Measurements from ENCODE around the gene PALB2. TPM values are rescaled to one million over a fixed set of nuclear protein-coding genes. Genes with fewer than 3 reads are reported as not detected.
A peak's percentile ranks its signal among the peaks of the same experiment; 100 is the strongest.

Gene PALB2
- total and polyA plus RNA-seq, 2 of the 13 experiments (the other 11 are each of a cell fraction or from before 2014, with no cell fraction given): 12.1 to 40.9 TPM

DNA sequence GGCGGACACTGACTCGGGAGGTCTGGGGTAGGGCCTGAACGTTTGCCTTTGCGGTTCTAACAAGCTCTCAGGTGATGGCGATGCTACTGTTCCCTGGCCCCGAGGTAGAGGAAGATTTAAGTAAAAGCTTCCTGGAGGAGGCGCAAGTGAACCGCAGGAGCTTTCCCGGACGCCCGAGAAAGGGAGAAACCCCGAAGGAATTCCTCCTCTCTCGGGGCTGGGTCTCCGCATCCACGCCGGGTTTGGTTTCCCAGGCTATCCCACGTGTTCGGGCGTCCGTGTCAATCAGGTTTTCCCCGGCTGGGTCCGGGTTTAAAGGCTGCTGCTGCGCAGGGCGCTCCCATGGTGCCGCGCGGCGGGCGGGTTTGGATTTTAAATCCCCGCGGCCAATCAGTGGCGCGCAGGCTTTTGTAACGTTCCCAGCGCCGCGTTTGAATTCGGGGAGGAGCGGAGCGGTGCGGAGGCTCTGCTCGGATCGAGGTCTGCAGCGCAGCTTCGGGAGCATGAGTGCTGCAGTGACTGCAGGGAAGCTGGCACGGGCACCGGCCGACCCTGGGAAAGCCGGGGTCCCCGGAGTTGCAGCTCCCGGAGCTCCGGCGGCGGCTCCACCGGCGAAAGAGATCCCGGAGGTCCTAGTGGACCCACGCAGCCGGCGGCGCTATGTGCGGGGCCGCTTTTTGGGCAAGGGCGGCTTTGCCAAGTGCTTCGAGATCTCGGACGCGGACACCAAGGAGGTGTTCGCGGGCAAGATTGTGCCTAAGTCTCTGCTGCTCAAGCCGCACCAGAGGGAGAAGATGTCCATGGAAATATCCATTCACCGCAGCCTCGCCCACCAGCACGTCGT lies 37.5 kb upstream of the PALB2 start, which contains the start of gene PLK1 (continued):
- TF ChIP-seq KLF16 (CRISPR knock-in tag; IDR thresholded peaks at IDR 0.05): peak in 1 of 2 experiments; percentile 95; a peak in 2 of 4 replicates
- TF ChIP-seq HMG20B (CRISPR knock-in tag; conservative IDR thresholded peaks at IDR 0.05): no peak
- TF ChIP-seq, protein P1, sequence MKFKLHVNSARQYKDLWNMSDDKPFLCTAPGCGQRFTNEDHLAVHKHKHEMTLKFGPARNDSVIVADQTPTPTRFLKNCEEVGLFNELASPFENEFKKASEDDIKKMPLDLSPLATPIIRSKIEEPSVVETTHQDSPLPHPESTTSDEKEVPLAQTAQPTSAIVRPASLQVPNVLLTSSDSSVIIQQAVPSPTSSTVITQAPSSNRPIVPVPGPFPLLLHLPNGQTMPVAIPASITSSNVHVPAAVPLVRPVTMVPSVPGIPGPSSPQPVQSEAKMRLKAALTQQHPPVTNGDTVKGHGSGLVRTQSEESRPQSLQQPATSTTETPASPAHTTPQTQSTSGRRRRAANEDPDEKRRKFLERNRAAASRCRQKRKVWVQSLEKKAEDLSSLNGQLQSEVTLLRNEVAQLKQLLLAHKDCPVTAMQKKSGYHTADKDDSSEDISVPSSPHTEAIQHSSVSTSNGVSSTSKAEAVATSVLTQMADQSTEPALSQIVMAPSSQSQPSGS (CRISPR knock-in tag; IDR thresholded peaks at IDR 0.05): peak; percentile 92
- TF ChIP-seq, protein P2, sequence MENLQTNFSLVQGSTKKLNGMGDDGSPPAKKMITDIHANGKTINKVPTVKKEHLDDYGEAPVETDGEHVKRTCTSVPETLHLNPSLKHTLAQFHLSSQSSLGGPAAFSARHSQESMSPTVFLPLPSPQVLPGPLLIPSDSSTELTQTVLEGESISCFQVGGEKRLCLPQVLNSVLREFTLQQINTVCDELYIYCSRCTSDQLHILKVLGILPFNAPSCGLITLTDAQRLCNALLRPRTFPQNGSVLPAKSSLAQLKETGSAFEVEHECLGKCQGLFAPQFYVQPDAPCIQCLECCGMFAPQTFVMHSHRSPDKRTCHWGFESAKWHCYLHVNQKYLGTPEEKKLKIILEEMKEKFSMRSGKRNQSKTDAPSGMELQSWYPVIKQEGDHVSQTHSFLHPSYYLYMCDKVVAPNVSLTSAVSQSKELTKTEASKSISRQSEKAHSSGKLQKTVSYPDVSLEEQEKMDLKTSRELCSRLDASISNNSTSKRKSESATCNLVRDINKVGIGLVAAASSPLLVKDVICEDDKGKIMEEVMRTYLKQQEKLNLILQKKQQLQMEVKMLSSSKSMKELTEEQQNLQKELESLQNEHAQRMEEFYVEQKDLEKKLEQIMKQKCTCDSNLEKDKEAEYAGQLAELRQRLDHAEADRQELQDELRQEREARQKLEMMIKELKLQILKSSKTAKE (CRISPR knock-in tag; IDR thresholded peaks at IDR 0.05; ENCODE audit: borderline replicate concordance): peak; percentile 95
- TF ChIP-seq, protein P3, sequence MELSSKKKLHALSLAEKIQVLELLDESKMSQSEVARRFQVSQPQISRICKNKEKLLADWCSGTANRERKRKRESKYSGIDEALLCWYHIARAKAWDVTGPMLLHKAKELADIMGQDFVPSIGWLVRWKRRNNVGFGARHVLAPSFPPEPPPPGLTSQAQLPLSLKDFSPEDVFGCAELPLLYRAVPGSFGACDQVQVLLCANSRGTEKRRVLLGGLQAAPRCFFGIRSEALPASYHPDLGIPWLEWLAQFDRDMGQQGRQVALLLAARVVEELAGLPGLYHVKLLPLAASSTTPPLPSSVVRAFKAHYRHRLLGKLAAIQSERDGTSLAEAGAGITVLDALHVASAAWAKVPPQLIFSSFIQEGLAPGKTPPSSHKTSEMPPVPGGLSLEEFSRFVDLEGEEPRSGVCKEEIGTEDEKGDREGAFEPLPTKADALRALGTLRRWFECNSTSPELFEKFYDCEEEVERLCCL (CRISPR knock-in tag; IDR thresholded peaks at IDR 0.05; ENCODE audit: borderline replicate concordance): no peak
- TF ChIP-seq ZFP37 (CRISPR knock-in tag; IDR thresholded peaks at IDR 0.05; ENCODE audit: borderline replicate concordance): peak; percentile 68; the same call in 1 of the 2 replicates
- TF ChIP-seq, protein P4, sequence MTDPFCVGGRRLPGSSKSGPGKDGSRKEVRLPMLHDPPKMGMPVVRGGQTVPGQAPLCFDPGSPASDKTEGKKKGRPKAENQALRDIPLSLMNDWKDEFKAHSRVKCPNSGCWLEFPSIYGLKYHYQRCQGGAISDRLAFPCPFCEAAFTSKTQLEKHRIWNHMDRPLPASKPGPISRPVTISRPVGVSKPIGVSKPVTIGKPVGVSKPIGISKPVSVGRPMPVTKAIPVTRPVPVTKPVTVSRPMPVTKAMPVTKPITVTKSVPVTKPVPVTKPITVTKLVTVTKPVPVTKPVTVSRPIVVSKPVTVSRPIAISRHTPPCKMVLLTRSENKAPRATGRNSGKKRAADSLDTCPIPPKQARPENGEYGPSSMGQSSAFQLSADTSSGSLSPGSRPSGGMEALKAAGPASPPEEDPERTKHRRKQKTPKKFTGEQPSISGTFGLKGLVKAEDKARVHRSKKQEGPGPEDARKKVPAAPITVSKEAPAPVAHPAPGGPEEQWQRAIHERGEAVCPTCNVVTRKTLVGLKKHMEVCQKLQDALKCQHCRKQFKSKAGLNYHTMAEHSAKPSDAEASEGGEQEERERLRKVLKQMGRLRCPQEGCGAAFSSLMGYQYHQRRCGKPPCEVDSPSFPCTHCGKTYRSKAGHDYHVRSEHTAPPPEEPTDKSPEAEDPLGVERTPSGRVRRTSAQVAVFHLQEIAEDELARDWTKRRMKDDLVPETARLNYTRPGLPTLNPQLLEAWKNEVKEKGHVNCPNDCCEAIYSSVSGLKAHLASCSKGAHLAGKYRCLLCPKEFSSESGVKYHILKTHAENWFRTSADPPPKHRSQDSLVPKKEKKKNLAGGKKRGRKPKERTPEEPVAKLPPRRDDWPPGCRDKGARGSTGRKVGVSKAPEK (CRISPR knock-in tag; IDR thresholded peaks at IDR 0.05; ENCODE audit: borderline replicate concordance): no peak
- TF ChIP-seq ZKSCAN8 (CRISPR knock-in tag; IDR thresholded peaks at IDR 0.05; ENCODE audit: borderline replicate concordance): peak; percentile 91
- TF ChIP-seq NFKB2 (CRISPR knock-in tag; IDR thresholded peaks at IDR 0.05; ENCODE audit: borderline replicate concordance): peak; percentile 64; the same call in 1 of the 2 replicates
- TF ChIP-seq MATR3 (CRISPR knock-in tag; IDR thresholded peaks at IDR 0.05): peak; percentile 42; the same call in 1 of the 2 replicates
- peak; percentile 98 for TF ChIP-seq JUNB (CRISPR knock-in tag; IDR thresholded peaks at IDR 0.05; ENCODE audit: borderline replicate concordance)
- TF ChIP-seq, protein P5, sequence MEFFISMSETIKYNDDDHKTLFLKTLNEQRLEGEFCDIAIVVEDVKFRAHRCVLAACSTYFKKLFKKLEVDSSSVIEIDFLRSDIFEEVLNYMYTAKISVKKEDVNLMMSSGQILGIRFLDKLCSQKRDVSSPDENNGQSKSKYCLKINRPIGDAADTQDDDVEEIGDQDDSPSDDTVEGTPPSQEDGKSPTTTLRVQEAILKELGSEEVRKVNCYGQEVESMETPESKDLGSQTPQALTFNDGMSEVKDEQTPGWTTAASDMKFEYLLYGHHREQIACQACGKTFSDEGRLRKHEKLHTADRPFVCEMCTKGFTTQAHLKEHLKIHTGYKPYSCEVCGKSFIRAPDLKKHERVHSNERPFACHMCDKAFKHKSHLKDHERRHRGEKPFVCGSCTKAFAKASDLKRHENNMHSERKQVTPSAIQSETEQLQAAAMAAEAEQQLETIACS (CRISPR knock-in tag; IDR thresholded peaks at IDR 0.05): peak; percentile 45; the same call in 1 of the 2 replicates
- TF ChIP-seq, protein P6, sequence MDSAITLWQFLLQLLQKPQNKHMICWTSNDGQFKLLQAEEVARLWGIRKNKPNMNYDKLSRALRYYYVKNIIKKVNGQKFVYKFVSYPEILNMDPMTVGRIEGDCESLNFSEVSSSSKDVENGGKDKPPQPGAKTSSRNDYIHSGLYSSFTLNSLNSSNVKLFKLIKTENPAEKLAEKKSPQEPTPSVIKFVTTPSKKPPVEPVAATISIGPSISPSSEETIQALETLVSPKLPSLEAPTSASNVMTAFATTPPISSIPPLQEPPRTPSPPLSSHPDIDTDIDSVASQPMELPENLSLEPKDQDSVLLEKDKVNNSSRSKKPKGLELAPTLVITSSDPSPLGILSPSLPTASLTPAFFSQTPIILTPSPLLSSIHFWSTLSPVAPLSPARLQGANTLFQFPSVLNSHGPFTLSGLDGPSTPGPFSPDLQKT (CRISPR knock-in tag; IDR thresholded peaks at IDR 0.05; ENCODE audit: borderline replicate concordance): no peak
- peak; percentile 99 for TF ChIP-seq RBM39 (IDR thresholded peaks at IDR 0.05; ENCODE audit: low read depth, low read length, poor library complexity, severe bottlenecking)

Data from HepG2 (cell line).